ENCODE measurements around the gene TMEM256. TPM values are rescaled to one million over a fixed set of nuclear protein-coding genes. Genes with fewer than 3 reads are reported as not detected.

The TMEM256 gene
- total and polyA plus RNA-seq, 4 donors, result 30.0 to 130 (median 97.7) TPM

- no peak within 1 kb of the TSS for H3K9ac ChIP-seq (ENCODE audit: low read depth in 1 of 2, low read length in 2 of 2)
- peaks cover 23 to 54% (median 45%) of the 10 kb centered on the region in 4 donors for H3K4me1 ChIP-seq (ENCODE audit: control insufficient read depth in 4 of 4, insufficient read depth in 4 of 4, low read length in 3 of 4)
- H3K27me3 ChIP-seq (ENCODE audit: control insufficient read depth in 4 of 4, insufficient read depth in 4 of 4, low read length in 3 of 4), result peaks cover 0 to 3% (median 0%) of the 10 kb centered on the region in 4 donors
- no peak for TF ChIP-seq RXRA (IDR thresholded peaks at IDR 0.05)
- TF ChIP-seq FOXA1 (IDR thresholded peaks at IDR 0.05), result no peak
- no peak for TF ChIP-seq REST (IDR thresholded peaks at IDR 0.05)
- no peak for TF ChIP-seq NR2F2 (IDR thresholded peaks at IDR 0.05)
- TF ChIP-seq ZBTB33 (IDR thresholded peaks at IDR 0.05), result no peak
- TF ChIP-seq HNF4G (IDR thresholded peaks at IDR 0.05), result no peak
- no peak for TF ChIP-seq FOXA2 (IDR thresholded peaks at IDR 0.05)
- TF ChIP-seq JUND (IDR thresholded peaks at IDR 0.05), result no peak
- no peak for TF ChIP-seq MAX (IDR thresholded peaks at IDR 0.05)
- TF ChIP-seq GABPA (IDR thresholded peaks at IDR 0.05 in 1 of 2, conservative IDR thresholded peaks at IDR 0.05 in 1 of 2), result no peak
- no peak for TF ChIP-seq ATF3 (IDR thresholded peaks at IDR 0.05)
- TF ChIP-seq HNF4A (conservative IDR thresholded peaks at IDR 0.05), result no peak
- TF ChIP-seq YY1 (IDR thresholded peaks at IDR 0.05), result no peak
- no peak for TF ChIP-seq RAD21 (IDR thresholded peaks at IDR 0.05)
- TF ChIP-seq TAF1 (conservative IDR thresholded peaks at IDR 0.05), result no peak
- no peak for TF ChIP-seq EGR1 (IDR thresholded peaks at IDR 0.05; ENCODE audit: low read depth in 2 of 2)
- no peak for DNase-seq (ENCODE audit: low spot score)
- H3K27ac ChIP-seq (ENCODE audit: low read depth in 1 of 2, low read length in 2 of 2), result no peak within 1 kb of the TSS
- H3K9me3 ChIP-seq (ENCODE audit: control insufficient read depth in 4 of 4, low read length in 3 of 4), result no peaks in the 10 kb centered on the region
- no peaks in the 10 kb centered on the region for H3K36me3 ChIP-seq (ENCODE audit: control insufficient read depth in 4 of 4, insufficient read depth in 3 of 4, low read depth in 1 of 4, low read length in 3 of 4)
- WGBS, result 11% methylated on average over 50 of the region's 50 CpGs
- H3K4me3 ChIP-seq (ENCODE audit: low read depth in 1 of 3, low read length in 3 of 3), result peak within 1 kb of the TSS; percentile 26 to 30 (median 28)
These were observed 35.7 kb upstream of the TMEM256 start, which contains the start of gene FGF11 for GRCh38 chr17:7439462-7440112. Gene FGF11, plus strand, starts transcription at chr17:7439512. Its CDS starts 109 bp downstream, at chr17:7439621.
